HEK293T (cell line): Measurements from ENCODE around the gene ATP5IF1.

Experiments
- CTCF ChIA-PET: fragments of 350-600 bp; formaldehyde crosslinking; extraction: SDS; loops from one replicate; lab custom pipeline; 2021; ENCODE audit warnings: antibody characterized with exemption, inconsistent platforms; lab: Yijun Ruan, JAX
- POLR2A ChIA-PET: fragments of 350-600 bp; formaldehyde crosslinking; extraction: SDS; loops from one replicate; lab custom pipeline; 2020; ENCODE audit warnings: antibody characterized with exemption, inconsistent platforms; lab: Yijun Ruan, JAX
- DNase-seq: peaks from one replicate; pipeline ENCODE4 v3.0.0; 2012; ENCODE audit warnings: mixed read lengths; ENCODE audit errors: extremely low spot score
- ARNT ChIP-seq: fragments of 450-650 bp; IDR thresholded peaks from 2 replicates; pipeline ENCODE4 v1.6.1; 2017; ENCODE audit warnings: mild to moderate bottlenecking
- BHLHE40 ChIP-seq: fragments of 450-650 bp; IDR thresholded peaks from 2 replicates; pipeline ENCODE4 v1.6.1; 2016; ENCODE audit warnings: mild to moderate bottlenecking, moderate library complexity, borderline replicate concordance
- CTBP1 ChIP-seq: fragments of 450-650 bp; IDR thresholded peaks from 2 replicates; pipeline ENCODE4 v1.6.1; 2016; ENCODE audit warnings: borderline replicate concordance
- ELF4 ChIP-seq: fragments of 450-650 bp; IDR thresholded peaks from 2 replicates; pipeline ENCODE4 v1.6.1; 2017; ENCODE audit warnings: antibody characterized with exemption
- FOXA1 ChIP-seq: fragments of 450-650 bp; IDR thresholded peaks from 2 replicates; pipeline ENCODE4 v1.6.1; 2016; ENCODE audit warnings: mild to moderate bottlenecking
- FOXK2 ChIP-seq: fragments of 450-650 bp; IDR thresholded peaks from 2 replicates; pipeline ENCODE4 v1.6.1; 2016; ENCODE audit warnings: mild to moderate bottlenecking
- FOXM1 ChIP-seq: fragments of 450-650 bp; IDR thresholded peaks from 2 replicates; pipeline ENCODE4 v1.6.1; 2017; ENCODE audit warnings: mild to moderate bottlenecking, borderline replicate concordance
- HDGF ChIP-seq: fragments of 450-650 bp; IDR thresholded peaks from 2 replicates; pipeline ENCODE4 v1.6.1; 2017; ENCODE audit warnings: antibody characterized with exemption, borderline replicate concordance
- L3MBTL2 ChIP-seq: fragments of 450-650 bp; conservative IDR thresholded peaks from 2 replicates; pipeline ENCODE4 v1.6.1; 2016; ENCODE audit warnings: mild to moderate bottlenecking
- LEF1 ChIP-seq: fragments of 450-650 bp; IDR thresholded peaks from 2 replicates; pipeline ENCODE4 v1.6.1; 2017; ENCODE audit warnings: mild to moderate bottlenecking, borderline replicate concordance
- NFRKB ChIP-seq: fragments of 450-650 bp; IDR thresholded peaks from 2 replicates; pipeline ENCODE4 v1.6.1; 2016; ENCODE audit warnings: mild to moderate bottlenecking, moderate library complexity
- PKNOX1 ChIP-seq: fragments of 450-650 bp; IDR thresholded peaks from 2 replicates; pipeline ENCODE4 v1.6.1; 2016
- SP1 ChIP-seq: fragments of 450-650 bp; IDR thresholded peaks from 2 replicates; pipeline ENCODE4 v1.6.1; 2017
- SUZ12 ChIP-seq: fragments of 450-650 bp; IDR thresholded peaks from 2 replicates; pipeline ENCODE4 v1.6.1; 2016; ENCODE audit warnings: mild to moderate bottlenecking
- TARDBP ChIP-seq: fragments of 450-650 bp; IDR thresholded peaks from 2 replicates; pipeline ENCODE4 v1.6.1; 2016
- ZNF384 ChIP-seq: fragments of 450-650 bp; IDR thresholded peaks from 2 replicates; pipeline ENCODE4 v1.6.1; 2016

Gene ATP5IF1

GRCh38 chr1:28235755-28236655, at the start of gene ATP5IF1:
Gene ATP5IF1, plus strand, starts transcription at chr1:28236124. Its CDS starts 60 bp downstream, at chr1:28236184.
- ChIA-PET CTCF (interaction anchor here (0.6 to 1.4 kb wide), 3 partner anchors 13 to 123 kb away, joined by 3 to 7 read pairs (median 3); no protein-coding TSS in a partner anchor), POLR2A (interaction anchor here (0.8 to 4.1 kb wide), 22 partner anchors 8 to 345 kb away, joined by 3 to 51 read pairs (median 5); partner anchors contain the start of genes EYA3, MED18 and SESN2)
- DNase-seq: peak; percentile 100
- TF ChIP-seq SUZ12: no peak
- no peak for TF ChIP-seq NFRKB
- no peak for TF ChIP-seq ZNF384
- TF ChIP-seq CTBP1: no peak
- TF ChIP-seq LEF1: no peak
- 0 out of 2 replicates have a peak, but pooled peaks have one; percentile 35 for TF ChIP-seq ELF4
- no peak for TF ChIP-seq L3MBTL2
- TF ChIP-seq FOXM1: no peak
- TF ChIP-seq PKNOX1: peak; percentile 94

GRCh38 chr1:28190337-28190979, 45.5 kb upstream of the ATP5IF1 start:
- CTCF ChIA-PET: no interaction called here
- DNase-seq: no peak
- no peak for TF ChIP-seq FOXA1
- no peak for TF ChIP-seq NFRKB
- TF ChIP-seq TARDBP: no peak
- POLR2A ChIA-PET: no interaction called here

GRCh38 chr1:28190996-28191645, 44.8 kb upstream of the ATP5IF1 start:
- no peak for DNase-seq
- CTCF ChIA-PET: interaction anchor here (0.7 kb wide), 1 partner anchor 627 kb away, joined by 3 read pairs; no protein-coding TSS in a partner anchor

GRCh38 chr1:28193701-28194161, 42.2 kb upstream of the ATP5IF1 start:
- ChIA-PET CTCF (no interaction called here), POLR2A (interaction anchor here (1.2 kb wide), 1 partner anchor 105 kb away, joined by 3 read pairs; the partner anchor contains the start of gene EYA3)
- no peak for DNase-seq
- TF ChIP-seq HDGF: no peak
- TF ChIP-seq SP1: no peak
- no peak for TF ChIP-seq BHLHE40
- no peak for TF ChIP-seq PKNOX1
- TF ChIP-seq NFRKB: no peak
- no peak for TF ChIP-seq SUZ12
- TF ChIP-seq TARDBP: no peak
- no peak for TF ChIP-seq FOXK2
- TF ChIP-seq FOXM1: no peak
- TF ChIP-seq LEF1: no peak
- TF ChIP-seq ARNT: no peak
- no peak for TF ChIP-seq ELF4
- no peak for TF ChIP-seq CTBP1
- no peak for TF ChIP-seq L3MBTL2
- TF ChIP-seq ZNF384: no peak

More at GRCh38 chr1:28190996-28191645, 44.8 kb upstream of the ATP5IF1 start:
- TF ChIP-seq BHLHE40 (no peak), FOXK2 (no peak), CTBP1 (no peak), ELF4 (no peak), FOXA1 (no peak), PKNOX1 (no peak), ARNT (no peak), ZNF384 (no peak), NFRKB (no peak), FOXM1 (no peak), SP1 (no peak), HDGF (no peak), LEF1 (no peak), SUZ12 (no peak), L3MBTL2 (no peak), TARDBP (no peak)
- POLR2A ChIA-PET: no interaction called here

GRCh38 chr1:28194326-28195035, 41.4 kb upstream of the ATP5IF1 start:
- no peak for DNase-seq
- CTCF ChIA-PET: no interaction called here
- TF ChIP-seq ELF4: no peak
- no peak for TF ChIP-seq ZNF384
- TF ChIP-seq NFRKB: no peak
- no peak for TF ChIP-seq L3MBTL2
- TF ChIP-seq LEF1: no peak
- TF ChIP-seq CTBP1: no peak
- no peak for TF ChIP-seq FOXK2
- TF ChIP-seq PKNOX1: no peak
- TF ChIP-seq SUZ12: no peak
- no peak for TF ChIP-seq ARNT
- TF ChIP-seq FOXA1: no peak
- POLR2A ChIA-PET: interaction anchor here (1.2 kb wide), 1 partner anchor 106 kb away, joined by 3 read pairs; the partner anchor contains the start of gene EYA3
